Endothelial cell of umbilical vein (primary cell): ENCODE measurements around the gene FNBP1L. TPM values are rescaled to one million over a fixed set of nuclear protein-coding genes. Genes with fewer than 3 reads are reported as not detected.

Experiments used
- BruUV-seq: library from RNA; stranded (reverse); fragments of 400-500 nt; replicated peaks from 2 replicates; lab custom pipeline; 2021; lab: Mats Ljungman, UMichigan
- CTCF ChIA-PET: fragments of 300-600, 350-600 bp; sonication (Branson Sonifier 250); formaldehyde crosslinking; loops from one replicate; lab custom pipeline; 2021; ENCODE audit warnings: antibody characterized with exemption, inconsistent platforms; lab: Charles Lee
- POLR2A ChIA-PET: fragments of 300-600, 350-600 bp; sonication (Branson Sonifier 250); formaldehyde crosslinking; loops from one replicate; lab custom pipeline; 2021; ENCODE audit warnings: antibody characterized with exemption, inconsistent platforms; lab: Charles Lee
- DNase-seq: peaks from one replicate; pipeline ENCODE4 v3.0.0-alpha.2; 2011; ENCODE audit warnings: low read depth, low spot score
- FAIRE-seq: peaks from 2 replicates; lab custom pipeline; 2011; peaks lifted over from hg19 to GRCh38; lab: Jason Lieb, UNC
- H2AFZ ChIP-seq: 2 replicates; pipeline ENCODE4 v1.6.0; 2012; ENCODE audit warnings: low read depth, low read length, control low read depth, inconsistent platforms
- H3K27ac ChIP-seq: 2 replicates; pipeline ENCODE4 v1.5.1; 2011; ENCODE audit warnings: low read depth, mild to moderate bottlenecking, control low read depth, low read length, moderate library complexity; ENCODE audit not compliant: insufficient read depth
- H3K27me3 ChIP-seq, 2 experiments: 2 replicates each; pipeline versions ENCODE4 v1.6.0 to v1.6.1; 2011; ENCODE audit warnings: low read length in 2 of 2, mixed read lengths in 1 of 2; ENCODE audit not compliant: control insufficient read depth in 2 of 2, insufficient read depth in 2 of 2
- H3K36me3 ChIP-seq, 2 experiments: 2 replicates in 1 of 2; 3 replicates in 1 of 2; pipeline ENCODE4 v1.5.1; 2011; ENCODE audit warnings: low read length in 2 of 2, mild to moderate bottlenecking in 1 of 2, moderate library complexity in 1 of 2; ENCODE audit not compliant: control insufficient read depth in 2 of 2, insufficient read depth in 2 of 2; ENCODE audit errors: extremely low read depth in 1 of 2
- H3K4me1 ChIP-seq: 3 replicates; pipeline ENCODE4 v1.5.1; 2011; ENCODE audit warnings: mild to moderate bottlenecking, low read length; ENCODE audit not compliant: control insufficient read depth, insufficient read depth; ENCODE audit errors: extremely low read depth
- H3K4me2 ChIP-seq: 2 replicates; pipeline ENCODE4 v1.6.1; 2011; ENCODE audit warnings: low read length, control low read depth, mixed read lengths; ENCODE audit not compliant: insufficient read depth
- H3K4me3 ChIP-seq, 3 experiments: fragments of 200-600 bp in 1 of 3; sonication (generic), shearing (Covaris generic) in 1 of 3; replicated peaks in 1 of 3; 2 replicates each; pipeline ENCODE4 v1.5.1; 2011 to 2016; ENCODE audit warnings: control low read depth in 3 of 3, low read length in 3 of 3, mild to moderate bottlenecking in 2 of 3, inconsistent platforms in 1 of 3, low read depth in 1 of 3, moderate library complexity in 1 of 3; ENCODE audit not compliant: insufficient read depth in 1 of 3
- H3K79me2 ChIP-seq: 2 replicates; pipeline ENCODE4 v1.6.0; 2012; ENCODE audit warnings: low read length, inconsistent platforms; ENCODE audit not compliant: control insufficient read depth, insufficient read depth
- H3K9ac ChIP-seq: replicated peaks from 2 replicates; pipeline ENCODE3; 2011; ENCODE audit warnings: low read length, control low read depth; ENCODE audit not compliant: insufficient read depth; ENCODE audit errors: extremely low read depth
- H3K9me1 ChIP-seq: replicated peaks from 3 replicates; pipeline ENCODE4 v1.6.0; 2011; ENCODE audit warnings: mild to moderate bottlenecking, low read length; ENCODE audit not compliant: control insufficient read depth, insufficient read depth; ENCODE audit errors: extremely low read depth
- H3K9me3 ChIP-seq: replicated peaks from 2 replicates; pipeline ENCODE4 v1.5.1; 2012; ENCODE audit warnings: low read length, inconsistent platforms; ENCODE audit not compliant: control insufficient read depth, insufficient read depth
- H4K20me1 ChIP-seq: replicated peaks from 2 replicates; pipeline ENCODE3; 2011; ENCODE audit warnings: mild to moderate bottlenecking, low read length; ENCODE audit not compliant: control insufficient read depth, insufficient read depth; ENCODE audit errors: extremely low read depth
- CTCF ChIP-seq, 2 donors: IDR thresholded peaks; 1 replicate in 1 of 2; 2 replicates in 1 of 2; pipeline ENCODE4 v1.5.1; 2011; ENCODE audit warnings: low read length in 2 of 2, mild to moderate bottlenecking in 2 of 2, moderate library complexity in 2 of 2, control low read depth in 1 of 2, inconsistent platforms in 1 of 2, low read depth in 1 of 2; ENCODE audit not compliant: insufficient read depth in 1 of 2; ENCODE audit errors: extremely low read depth in 1 of 2
- EZH2 ChIP-seq: IDR thresholded peaks from 2 replicates; pipeline ENCODE4 v1.6.1; 2012; ENCODE audit warnings: borderline replicate concordance, low read depth, mild to moderate bottlenecking, moderate library complexity, low read length, inconsistent platforms; ENCODE audit not compliant: severe bottlenecking
- FOS ChIP-seq: IDR thresholded peaks from 2 replicates; pipeline ENCODE4 v1.6.1; 2011; ENCODE audit warnings: mild to moderate bottlenecking, low read length, moderate library complexity, borderline replicate concordance; ENCODE audit not compliant: insufficient read depth
- GATA2 ChIP-seq: IDR thresholded peaks from 2 replicates; pipeline ENCODE4 v1.7.0; 2011; ENCODE audit warnings: low read depth, mild to moderate bottlenecking, moderate library complexity, mixed read lengths, low read length; ENCODE audit not compliant: insufficient read length, insufficient read depth
- JUN ChIP-seq: IDR thresholded peaks from 2 replicates; pipeline ENCODE4 v1.6.1; 2011; ENCODE audit warnings: borderline replicate concordance, low read depth; ENCODE audit not compliant: insufficient read length, insufficient read depth
- MAX ChIP-seq: IDR thresholded peaks from 2 replicates; pipeline ENCODE4 v1.6.1; 2011; ENCODE audit not compliant: insufficient read depth, insufficient read length
- MYC ChIP-seq: IDR thresholded peaks from one replicate; pipeline ENCODE4 v1.6.1; 2011; ENCODE audit warnings: mild to moderate bottlenecking, low read depth, low read length
- POLR2A ChIP-seq: IDR thresholded peaks from 2 replicates; pipeline ENCODE4 v1.6.1; 2012; ENCODE audit warnings: low read depth, mild to moderate bottlenecking, control low read depth, low read length
- POLR2AphosphoS5 ChIP-seq: IDR thresholded peaks from 2 replicates; pipeline ENCODE4 v1.6.1; 2012; ENCODE audit warnings: low read depth, mild to moderate bottlenecking, control low read depth, low read length, moderate library complexity; ENCODE audit not compliant: insufficient read depth
- dilution Hi-C: fragments of 300-500 bp; cut with MboI; formaldehyde crosslinking; loops from one replicate; pipeline ENCODE4 v1.15.0; 2019; ENCODE audit warnings: low sequenced_read_pairs; ENCODE audit not compliant: extremely low pct_ligation_motif_present
- intact Hi-C: fragments of 100-400 bp; cut with micrococcal nuclease; formaldehyde crosslinking; loops from one replicate; pipeline ENCODE4 v1.10.0; 2022
- polyA plus RNA-seq, 4 experiments: library from polyadenylated mRNA; depleted of rRNA in 3 of 4; stranded (reverse) in 3 of 4; unstranded in 1 of 4; fragments of >200 nt; gene quantifications; 2 replicates each; pipeline versions ENCODE4 v1.2.1 to v1.2.3, GENCODE V29; 2011 to 2012; ENCODE audit warnings: missing spikeins in 1 of 4
- total RNA-seq: library from RNA; stranded (reverse); gene quantifications from 2 replicates; pipeline ENCODE4 v1.2.3, GENCODE V29; 2021

Gene FNBP1L
- total and polyA plus RNA-seq, 2 donors (not counting 3 experiments of a cell fraction or from before 2014, with no cell fraction given), result 28.1 to 56.4 TPM

GRCh38 chr1:93450321-93450720, 2.4 kb downstream of the FNBP1L start:
- dilution Hi-C loops, result no loop called here

More at GRCh38 chr1:93450321-93450720, 2.4 kb downstream of the FNBP1L start:
- Histone ChIP-seq H3K9ac (no peak overlapping the region), H3K4me1 (peaks cover 29% of the 10 kb centered on the region), H3K36me3 (no peaks in the 10 kb centered on the region), H3K4me3 (peak overlapping the region in 1 of 3 experiments; percentile 70), H3K9me1 (no peaks in the 10 kb centered on the region), H3K27me3 (no peaks in the 10 kb centered on the region), H2AFZ (no peak overlapping the region), H3K27ac (no peak overlapping the region), H3K4me2 (peak overlapping the region; percentile 86), H4K20me1 (peaks cover 10% of the 10 kb centered on the region), H3K9me3 (no peaks in the 10 kb centered on the region), H3K79me2 (peaks cover 61% of the 10 kb centered on the region)
- FAIRE-seq (no peak), DNase-seq (no peak)
- TF ChIP-seq GATA2 (no peak), POLR2A (no peak), POLR2AphosphoS5 (no peak), FOS (no peak), MAX (no peak), MYC (no peak), CTCF (IDR thresholded peaks at IDR 0.05; ENCODE audit: extremely low read depth in 1 of 2, insufficient read depth in 1 of 2, low read depth in 1 of 2, low read length in 2 of 2) (no peak), EZH2 (no peak), JUN (no peak)
- intact Hi-C loops, result no loop called here
- POLR2A ChIA-PET, result no interaction called here
- CTCF ChIA-PET, result no interaction called here
- no TSS peak for BruUV-seq
